Breast epithelium (tissue), 3 donors: ENCODE data around the gene TMPRSS5.

ENCODE experiments used
- CTCF ChIP-seq, 3 donors: fragments of 450-650 bp; IDR thresholded peaks; one replicate each; pipeline ENCODE4 v1.5.1; 2016 to 2017; ENCODE audit warnings: antibody characterized with exemption in 3 of 3, mild to moderate bottlenecking in 3 of 3, moderate library complexity in 3 of 3
- POLR2A ChIP-seq: fragments of 450-650 bp; IDR thresholded peaks from one replicate; pipeline ENCODE4 v1.6.1; 2016; ENCODE audit warnings: antibody characterized with exemption, mild to moderate bottlenecking, moderate library complexity
- POLR2AphosphoS5 ChIP-seq, 3 donors: sonication (generic); formaldehyde crosslinking; IDR thresholded peaks; one replicate each; pipeline ENCODE4 v1.6.1; 2017; ENCODE audit warnings: antibody characterized with exemption in 3 of 3

- TF ChIP-seq CTCF (IDR thresholded peaks at IDR 0.05) (no peak), POLR2A (no peak), POLR2AphosphoS5 (IDR thresholded peaks at IDR 0.05) (peak in 1 of 3 donors; percentile 45)
Measured at GRCh38 chr11:113715882-113716625, 9.9 kb upstream of the TMPRSS5 start.
